GM13977 (cell line): Measurements from ENCODE around the gene THAP11.

ENCODE experiments used
- DNase-seq: peaks from one replicate; pipeline ENCODE4 v3.0.0; 2012; ENCODE audit warnings: low spot score
- in situ Hi-C: fragments of 300-500 bp; cut with MboI; formaldehyde crosslinking; loops from one replicate; pipeline ENCODE4 v1.12.0; 2022; ENCODE audit warnings: low sequenced_read_pairs, low pct_unique_long_range_greater_than_20kb, mixed read lengths, inconsistent platforms; ENCODE audit not compliant: unreplicated experiment
- TF ChIP-seq, protein P1 (sequence below): IDR thresholded peaks from 2 replicates; pipeline ENCODE4 v1.5.1; 2012; ENCODE audit warnings: mild to moderate bottlenecking, control low read depth; ENCODE audit not compliant: insufficient read depth; ENCODE audit errors: extremely low read depth, missing control alignments

The THAP11 gene

DNA sequence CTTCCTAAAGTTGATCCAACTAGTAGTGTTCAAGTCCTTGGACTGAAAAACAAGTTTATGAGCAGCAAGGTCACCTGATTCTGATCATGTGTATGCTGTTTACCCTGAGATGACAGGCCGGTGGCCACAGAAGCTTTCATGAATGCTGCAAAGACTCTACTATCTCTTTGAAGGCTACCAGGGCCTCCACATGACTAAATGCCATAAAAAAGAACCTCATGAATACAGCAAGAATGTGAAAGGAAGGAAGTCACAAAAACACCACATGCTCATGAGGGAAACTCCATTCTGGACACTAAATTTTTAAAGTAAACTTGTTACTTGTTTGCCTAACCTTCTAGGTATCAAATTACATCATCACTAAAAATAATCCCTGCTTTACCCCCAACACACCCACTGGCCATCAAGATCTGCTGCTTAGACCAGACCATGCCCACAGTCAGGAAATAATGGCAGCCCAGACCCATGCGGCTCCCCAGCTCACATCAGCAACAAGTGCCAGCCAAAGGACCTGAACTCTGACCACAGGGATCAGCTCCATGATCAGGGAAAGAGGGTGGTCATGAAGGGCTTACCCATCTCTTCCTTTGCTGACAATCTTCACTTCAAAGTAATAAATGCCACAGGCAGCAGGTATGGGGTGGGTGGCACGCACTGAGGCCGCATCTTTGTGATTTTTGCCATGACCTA, 37.1 kb upstream of the THAP11 start:
- in situ Hi-C loops: no loop called here
- TF ChIP-seq, protein P1, sequence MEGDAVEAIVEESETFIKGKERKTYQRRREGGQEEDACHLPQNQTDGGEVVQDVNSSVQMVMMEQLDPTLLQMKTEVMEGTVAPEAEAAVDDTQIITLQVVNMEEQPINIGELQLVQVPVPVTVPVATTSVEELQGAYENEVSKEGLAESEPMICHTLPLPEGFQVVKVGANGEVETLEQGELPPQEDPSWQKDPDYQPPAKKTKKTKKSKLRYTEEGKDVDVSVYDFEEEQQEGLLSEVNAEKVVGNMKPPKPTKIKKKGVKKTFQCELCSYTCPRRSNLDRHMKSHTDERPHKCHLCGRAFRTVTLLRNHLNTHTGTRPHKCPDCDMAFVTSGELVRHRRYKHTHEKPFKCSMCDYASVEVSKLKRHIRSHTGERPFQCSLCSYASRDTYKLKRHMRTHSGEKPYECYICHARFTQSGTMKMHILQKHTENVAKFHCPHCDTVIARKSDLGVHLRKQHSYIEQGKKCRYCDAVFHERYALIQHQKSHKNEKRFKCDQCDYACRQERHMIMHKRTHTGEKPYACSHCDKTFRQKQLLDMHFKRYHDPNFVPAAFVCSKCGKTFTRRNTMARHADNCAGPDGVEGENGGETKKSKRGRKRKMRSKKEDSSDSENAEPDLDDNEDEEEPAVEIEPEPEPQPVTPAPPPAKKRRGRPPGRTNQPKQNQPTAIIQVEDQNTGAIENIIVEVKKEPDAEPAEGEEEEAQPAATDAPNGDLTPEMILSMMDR: no peak
- DNase-seq: no peak

DNA sequence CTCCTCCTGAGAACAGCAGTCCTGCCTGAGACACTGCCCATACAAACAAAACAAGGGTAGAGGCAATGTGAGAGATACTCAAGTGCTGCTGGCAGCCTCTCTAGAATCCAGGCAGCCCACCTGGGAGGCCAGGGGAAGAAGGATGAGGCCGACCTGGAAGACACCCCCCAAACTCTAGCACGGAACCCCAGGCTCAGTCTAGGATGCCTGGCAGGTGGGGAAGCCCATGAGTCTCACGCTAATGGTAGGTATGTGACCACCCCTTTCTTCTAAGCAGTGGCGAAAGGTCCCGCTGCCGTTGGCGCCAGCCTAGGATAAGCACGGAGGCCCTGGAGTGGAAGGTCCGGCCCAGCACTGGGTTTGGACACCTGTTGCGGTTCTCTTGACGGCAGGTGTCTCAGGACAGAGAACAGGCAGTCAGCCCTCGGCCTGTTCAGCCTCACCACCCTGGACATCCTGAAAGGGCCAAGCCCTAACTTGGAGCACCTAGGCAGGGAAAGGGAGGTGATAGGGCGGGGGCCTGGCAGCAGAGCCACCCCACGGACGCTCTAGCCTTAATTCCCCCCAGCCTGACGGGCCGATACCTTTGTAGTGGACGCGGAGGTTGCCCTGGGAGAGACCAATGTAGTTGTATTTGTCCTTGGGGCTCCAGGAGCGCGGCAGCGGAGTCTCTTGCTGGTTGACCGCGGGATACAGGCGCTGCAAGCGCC, 36.2 kb upstream of the THAP11 start:
- DNase-seq: no peak
- TF ChIP-seq, protein P1: no peak
- in situ Hi-C loops: no loop called here

DNA sequence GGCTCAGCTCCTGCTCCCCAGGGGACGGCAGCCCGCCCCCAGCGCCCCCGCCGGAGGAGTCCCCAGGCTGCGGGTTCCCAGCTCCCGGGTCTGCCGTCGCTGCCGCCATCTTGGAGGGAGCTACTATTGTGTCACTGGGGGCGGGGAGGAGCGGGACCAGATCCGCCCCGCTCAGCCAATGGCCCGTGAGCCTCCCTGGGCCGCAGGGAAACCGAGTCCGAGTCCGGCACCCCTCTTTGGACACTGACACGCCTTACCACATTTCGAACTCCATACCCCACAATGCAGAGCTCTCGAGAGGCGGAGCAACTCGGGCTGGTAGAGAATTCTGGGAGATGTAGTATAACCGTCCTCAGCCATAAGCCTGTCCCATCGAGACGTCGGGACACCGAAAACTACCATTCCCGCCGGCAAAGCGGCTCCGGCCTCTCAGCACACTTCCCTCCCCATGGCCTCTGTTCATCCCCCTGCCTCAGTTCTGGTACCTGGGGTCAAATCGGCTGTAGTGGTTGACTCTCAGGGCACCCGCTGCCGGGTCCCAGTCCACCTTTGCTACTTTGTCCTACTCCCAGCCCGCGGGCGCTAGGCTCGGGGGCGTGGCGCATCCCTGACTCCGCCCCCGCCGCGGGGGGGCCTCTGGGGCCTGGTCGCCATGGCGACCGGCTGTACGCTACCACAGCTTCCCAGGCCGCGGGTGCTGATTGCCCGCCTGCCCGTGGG, 35.5 kb upstream of the THAP11 start, which contains the start of the genes RANBP10 and TSNAXIP1:
TSS of gene RANBP10 (minus strand) at position 133 of the 720 bp plus-strand sequence. CDS start at position 109, 24 bp downstream.
TSS of gene TSNAXIP1 (plus strand) at position 462 of the 720 bp plus-strand sequence. CDS start 261 bp downstream, outside the sequence.
- TF ChIP-seq, protein P1: no peak
- peak; percentile 96 for DNase-seq
- in situ Hi-C loops: no loop called here

DNA sequence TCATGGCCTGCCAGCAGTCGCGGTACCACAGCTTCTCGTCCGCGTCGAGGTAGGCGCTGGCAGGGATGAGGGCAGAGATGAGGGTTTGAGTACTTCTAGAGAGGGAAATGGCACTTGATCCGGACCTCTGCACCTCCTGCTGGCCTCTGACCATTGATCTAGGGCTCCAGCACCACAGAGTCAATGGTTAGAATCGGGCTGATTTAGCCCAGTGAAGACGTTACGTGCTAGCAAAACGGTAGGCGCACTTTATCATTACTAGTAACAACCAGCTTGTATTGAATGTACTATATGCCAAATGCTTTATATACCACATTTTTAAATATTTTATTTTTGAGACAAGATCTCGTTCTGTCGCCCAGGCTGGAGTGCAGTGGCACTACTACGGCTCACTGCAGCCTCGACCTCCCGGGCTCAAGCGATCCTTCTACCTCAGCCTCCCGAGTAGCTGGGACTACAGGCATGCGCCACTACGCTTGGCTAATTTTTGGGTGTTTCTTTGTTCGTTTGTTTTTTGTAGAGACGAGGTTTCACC, 34.9 kb upstream of the THAP11 start:
- TF ChIP-seq, protein P1: peak; percentile 25
- no peak for DNase-seq
- in situ Hi-C loops: no loop called here

DNA sequence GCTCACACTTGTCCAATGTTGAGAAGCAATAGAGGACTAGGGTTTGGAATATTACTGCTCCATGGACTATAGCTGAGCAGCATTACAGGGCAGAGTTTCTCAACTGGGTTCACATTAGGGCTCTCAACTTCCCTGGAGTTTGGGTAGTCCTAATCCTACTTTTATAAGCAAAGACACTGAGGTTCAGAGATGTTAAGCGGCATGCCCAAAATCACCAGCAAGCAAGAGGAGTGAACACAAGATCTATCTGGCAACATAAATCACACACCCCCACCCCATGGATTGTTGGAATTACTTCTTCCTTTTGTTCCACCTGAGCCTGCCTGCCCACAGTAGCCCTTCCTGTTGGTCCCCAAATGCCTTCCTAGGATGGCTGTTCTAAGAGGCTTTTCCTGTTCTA, 30.2 kb upstream of the THAP11 start:
- TF ChIP-seq, protein P1: no peak
- DNase-seq: no peak
- in situ Hi-C loops: loop anchor here (10.0 kb wide), 1 partner anchor 137 kb away; no protein-coding TSS in a partner anchor

DNA sequence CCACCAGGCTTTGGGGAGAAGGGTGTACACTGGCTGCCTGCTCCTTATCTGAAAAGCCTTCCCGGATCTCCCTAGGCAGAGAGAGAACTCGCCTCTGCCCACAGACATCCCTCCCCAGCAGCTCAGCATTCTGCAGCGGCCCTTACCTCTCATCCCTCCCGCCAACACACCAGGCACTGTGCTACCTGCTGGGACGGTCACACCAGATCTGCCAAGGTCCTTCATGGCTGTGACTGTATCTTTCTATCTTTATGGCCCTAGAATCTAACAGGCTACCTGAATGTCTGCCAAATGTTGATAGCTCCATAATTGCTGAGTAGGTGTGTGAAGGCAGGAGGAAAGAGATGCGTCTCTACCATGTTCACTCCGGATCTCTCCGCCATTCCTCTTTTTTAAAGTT, 27.6 kb upstream of the THAP11 start:
- DNase-seq: no peak
- TF ChIP-seq, protein P1: no peak
- in situ Hi-C loops: loop anchor here (10.0 kb wide), 1 partner anchor 140 kb away; no protein-coding TSS in a partner anchor
